ENCODE data around the gene ANXA8. TPM values are rescaled to one million over a fixed set of nuclear protein-coding genes. Genes with fewer than 3 reads are reported as not detected.
A peak's percentile ranks its signal among the peaks of the same experiment; 100 is the strongest.

The ANXA8 gene
- total and polyA plus RNA-seq, 2 of the 13 experiments (the other 11 are each of a cell fraction or from before 2014, with no cell fraction given), result not detected

DNA sequence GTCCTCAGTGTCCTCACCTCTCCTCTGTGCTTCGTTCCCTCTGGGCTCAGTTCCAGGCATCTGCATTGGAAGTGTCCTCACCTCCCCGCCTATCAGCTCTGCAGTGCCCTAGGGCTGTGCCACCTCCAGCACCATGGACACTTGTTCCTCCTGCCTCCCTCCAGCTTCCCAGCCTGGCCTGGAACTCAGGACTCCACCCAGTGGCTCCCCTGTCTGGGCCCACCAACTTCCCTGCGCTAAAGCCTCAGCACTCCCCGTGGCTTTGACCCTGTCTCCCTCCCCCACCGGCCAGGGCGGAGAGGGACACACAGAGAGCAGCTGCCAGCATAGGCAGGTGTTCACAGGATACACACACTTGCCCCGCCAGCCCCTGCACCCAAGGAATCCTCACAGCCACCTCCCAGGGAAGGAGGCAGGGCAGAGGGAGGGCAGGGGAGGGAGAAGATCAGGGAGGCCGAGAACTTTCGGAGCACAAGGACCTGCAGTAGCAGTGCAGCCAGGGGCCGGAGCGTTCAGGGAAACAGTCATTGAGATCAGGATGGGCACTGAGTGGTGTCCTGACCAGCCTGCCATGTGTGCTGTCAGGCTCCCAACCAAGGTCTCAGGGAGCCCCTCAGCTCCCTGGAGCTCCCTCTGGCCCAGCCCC, 31.3 kb downstream of the ANXA8 start:
- H2AFZ ChIP-seq (ENCODE audit: low read length), result no peak overlapping the region
- WGBS (ENCODE audit: low lambda C conversion rate), result 25% methylated on average over 10 of the region's 11 CpGs
- H3K4me1 ChIP-seq (ENCODE audit: insufficient read depth, low read length), result peaks cover 24% of the 10 kb centered on the region
- peaks cover 9 to 44% of the 10 kb centered on the region in 2 experiments; a peak in 4 of 5 replicates for H3K27me3 ChIP-seq (ENCODE audit: control insufficient read depth in 1 of 2, insufficient read depth in 2 of 2, low read length in 2 of 2)
- in situ Hi-C loops (cut with HindIII; ENCODE audit: extremely low pct_ligation_motif_present, low pct_unique_long_range_greater_than_20kb) (no loop called here), intact Hi-C loops (cut with micrococcal nuclease; ENCODE audit: unreplicated experiment) (no loop called here)
- ChIA-PET POLR2A (no interaction called here), CTCF (ENCODE audit: low intra/inter-chr PET ratio, low total read pairs) (no interaction called here)
- no peaks in the 10 kb centered on the region for H3K9me3 ChIP-seq (ENCODE audit: low read length)
- ATAC-seq (peak; percentile 15; the same call in 2 of the 3 replicates), DNase-seq (ENCODE audit: low spot score) (no peak), FAIRE-seq (no peak)
- no peak overlapping the region for H3K9ac ChIP-seq (ENCODE audit: insufficient read depth, low read depth, low read length)
- no TSS peak for BruUV-seq (replicated peaks)
- H3K4me2 ChIP-seq (ENCODE audit: low read depth, low read length), result no peak overlapping the region
- no peak overlapping the region for H3K4me3 ChIP-seq (replicated peaks in 1 of 3; ENCODE audit: insufficient read depth in 1 of 3, low read depth in 2 of 3, low read length in 3 of 3)
- no peaks in the 10 kb centered on the region for H3K36me3 ChIP-seq (replicated peaks in 1 of 2; ENCODE audit: control insufficient read depth in 1 of 2, insufficient read depth in 2 of 2, low read length in 2 of 2)
- no peaks in the 10 kb centered on the region for H4K20me1 ChIP-seq (ENCODE audit: insufficient read depth, low read length)
- H3K79me2 ChIP-seq (ENCODE audit: insufficient read depth, low read length), result no peaks in the 10 kb centered on the region
- TF ChIP-seq MTA1 (CRISPR knock-in tag; IDR thresholded peaks at IDR 0.05; ENCODE audit: borderline replicate concordance) (no peak), NCOR1 (IDR thresholded peaks at IDR 0.05; ENCODE audit: borderline replicate concordance, low read length) (no peak), NCOA1 (CRISPR knock-in tag; IDR thresholded peaks at IDR 0.05) (no peak), HNF4G (IDR thresholded peaks at IDR 0.05; ENCODE audit: borderline replicate concordance, low read depth, low read length) (no peak), HNF4G (CRISPR knock-in tag; IDR thresholded peaks at IDR 0.05; ENCODE audit: borderline replicate concordance, low read depth) (no peak), EHMT2 (IDR thresholded peaks at IDR 0.05; ENCODE audit: borderline replicate concordance, low read depth, low read length) (no peak), SRSF1 (optimal IDR thresholded peaks at IDR 0.05; ENCODE audit: low read depth, low read length) (no peak)
- TF ChIP-seq, protein P1, sequence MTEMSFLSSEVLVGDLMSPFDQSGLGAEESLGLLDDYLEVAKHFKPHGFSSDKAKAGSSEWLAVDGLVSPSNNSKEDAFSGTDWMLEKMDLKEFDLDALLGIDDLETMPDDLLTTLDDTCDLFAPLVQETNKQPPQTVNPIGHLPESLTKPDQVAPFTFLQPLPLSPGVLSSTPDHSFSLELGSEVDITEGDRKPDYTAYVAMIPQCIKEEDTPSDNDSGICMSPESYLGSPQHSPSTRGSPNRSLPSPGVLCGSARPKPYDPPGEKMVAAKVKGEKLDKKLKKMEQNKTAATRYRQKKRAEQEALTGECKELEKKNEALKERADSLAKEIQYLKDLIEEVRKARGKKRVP (CRISPR knock-in tag; IDR thresholded peaks at IDR 0.05), result no peak
- TF ChIP-seq, protein P2, sequence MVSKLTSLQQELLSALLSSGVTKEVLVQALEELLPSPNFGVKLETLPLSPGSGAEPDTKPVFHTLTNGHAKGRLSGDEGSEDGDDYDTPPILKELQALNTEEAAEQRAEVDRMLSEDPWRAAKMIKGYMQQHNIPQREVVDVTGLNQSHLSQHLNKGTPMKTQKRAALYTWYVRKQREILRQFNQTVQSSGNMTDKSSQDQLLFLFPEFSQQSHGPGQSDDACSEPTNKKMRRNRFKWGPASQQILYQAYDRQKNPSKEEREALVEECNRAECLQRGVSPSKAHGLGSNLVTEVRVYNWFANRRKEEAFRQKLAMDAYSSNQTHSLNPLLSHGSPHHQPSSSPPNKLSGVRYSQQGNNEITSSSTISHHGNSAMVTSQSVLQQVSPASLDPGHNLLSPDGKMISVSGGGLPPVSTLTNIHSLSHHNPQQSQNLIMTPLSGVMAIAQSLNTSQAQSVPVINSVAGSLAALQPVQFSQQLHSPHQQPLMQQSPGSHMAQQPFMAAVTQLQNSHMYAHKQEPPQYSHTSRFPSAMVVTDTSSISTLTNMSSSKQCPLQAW (CRISPR knock-in tag; IDR thresholded peaks at IDR 0.05), result no peak
- H3K27ac ChIP-seq (ENCODE audit: extremely low read length, insufficient read depth, low read length), result no peak overlapping the region
